ENCODE results near the gene TBC1D8B. TPM values are rescaled to one million over a fixed set of nuclear protein-coding genes. Genes with fewer than 3 reads are reported as not detected.
A peak's percentile ranks its signal among the peaks of the same experiment; 100 is the strongest.

TBC1D8B gene
- total and polyA plus RNA-seq, 2 of the 4 experiments (the other 2 are of a cell fraction): 8.3 to 10.4 TPM

- Histone ChIP-seq H4K20me1 (ENCODE audit: insufficient read depth, low read length) (no peaks in the 10 kb centered on the region), H3K27ac (ENCODE audit: insufficient read depth, low read length) (no peak overlapping the region), H3K4me1 (ENCODE audit: control insufficient read depth, insufficient read depth, low read length) (0 out of 2 replicates have a peak, but pooled peaks cover 3% of the 10 kb centered on the region), H3K56ac (ENCODE audit: extremely low read depth, insufficient read depth, low read length) (no peak overlapping the region), H4K91ac (ENCODE audit: insufficient read depth, low read depth, low read length) (no peak overlapping the region), H2AFZ (replicated peaks; ENCODE audit: low read length, poor library complexity) (peak overlapping the region; percentile 83), H2AK9ac (replicated peaks; ENCODE audit: low read depth, low read length, poor library complexity) (no peak overlapping the region), H4K8ac (ENCODE audit: low read depth in 2 of 2, low read length in 2 of 2) (peak overlapping the region in 1 of 2 experiments; percentile 7; a peak in 1 of 4 replicates), H3K27me3 (ENCODE audit: control insufficient read depth, insufficient read depth, low read length) (peaks cover 17% of the 10 kb centered on the region), H2BK5ac (ENCODE audit: low read depth, low read length, poor library complexity, severe bottlenecking) (no peak overlapping the region), H2AK5ac (ENCODE audit: low read depth, low read length) (0 out of 2 replicates have a peak overlapping the region, but pooled peaks have one; percentile 21), H3K4me2 (ENCODE audit: low read depth, low read length) (no peak overlapping the region), H3K14ac (replicated peaks; ENCODE audit: low read depth, low read length) (no peak overlapping the region), H3K79me1 (ENCODE audit: low read depth in 1 of 2, low read length in 2 of 2) (no peaks in the 10 kb centered on the region), H3K36me3 (ENCODE audit: control insufficient read depth, insufficient read depth, low read length) (no peaks in the 10 kb centered on the region), H3K9ac (ENCODE audit: low read depth, low read length) (no peak overlapping the region), H3K18ac (ENCODE audit: low read depth, low read length) (no peak overlapping the region), H2BK15ac (ENCODE audit: low read depth, low read length) (no peak overlapping the region), H3K9me1 (ENCODE audit: insufficient read depth, low read length) (peaks cover 11% of the 10 kb centered on the region; the same call in 1 of the 2 replicates), H3K9me3 (ENCODE audit: control insufficient read depth, insufficient read depth, low read length) (no peaks in the 10 kb centered on the region), H2BK120ac (ENCODE audit: low read depth, low read length) (peak overlapping the region; percentile 28; the same call in 1 of the 2 replicates), H3K4ac (ENCODE audit: low read depth, low read length) (no peak overlapping the region), H3K4me3 (ENCODE audit: insufficient read depth, low read depth, low read length) (no peak overlapping the region), H4K5ac (ENCODE audit: low read depth, low read length) (no peak overlapping the region), H2BK20ac (ENCODE audit: low read depth, low read length) (peak overlapping the region; percentile 29; the same call in 1 of the 2 replicates), H3K23ac (ENCODE audit: low read depth, low read length) (no peak overlapping the region)
- POLR2A ChIA-PET (ENCODE audit: unreplicated experiment): no interaction called here
- in situ Hi-C loops (cut with MboI; ENCODE audit: low sequenced_read_pairs) (no loop called here), dilution Hi-C loops (cut with HindIII; ENCODE audit: low sequenced_read_pairs, unreplicated experiment) (no loop called here), intact Hi-C loops (cut with micrococcal nuclease) (loop anchor here (1.0 to 10.0 kb wide), 9 partner anchors 38 to 1000 kb away; partner anchors contain the start of genes NCBP2L, PRPS1, RBM41 and TSC22D3)
- no TSS peak for BruUV-seq (replicated peaks)
- DNase-seq (peak; percentile 73), ATAC-seq (ENCODE audit: low read depth) (peak; percentile 86)
- TF ChIP-seq, protein P1, sequence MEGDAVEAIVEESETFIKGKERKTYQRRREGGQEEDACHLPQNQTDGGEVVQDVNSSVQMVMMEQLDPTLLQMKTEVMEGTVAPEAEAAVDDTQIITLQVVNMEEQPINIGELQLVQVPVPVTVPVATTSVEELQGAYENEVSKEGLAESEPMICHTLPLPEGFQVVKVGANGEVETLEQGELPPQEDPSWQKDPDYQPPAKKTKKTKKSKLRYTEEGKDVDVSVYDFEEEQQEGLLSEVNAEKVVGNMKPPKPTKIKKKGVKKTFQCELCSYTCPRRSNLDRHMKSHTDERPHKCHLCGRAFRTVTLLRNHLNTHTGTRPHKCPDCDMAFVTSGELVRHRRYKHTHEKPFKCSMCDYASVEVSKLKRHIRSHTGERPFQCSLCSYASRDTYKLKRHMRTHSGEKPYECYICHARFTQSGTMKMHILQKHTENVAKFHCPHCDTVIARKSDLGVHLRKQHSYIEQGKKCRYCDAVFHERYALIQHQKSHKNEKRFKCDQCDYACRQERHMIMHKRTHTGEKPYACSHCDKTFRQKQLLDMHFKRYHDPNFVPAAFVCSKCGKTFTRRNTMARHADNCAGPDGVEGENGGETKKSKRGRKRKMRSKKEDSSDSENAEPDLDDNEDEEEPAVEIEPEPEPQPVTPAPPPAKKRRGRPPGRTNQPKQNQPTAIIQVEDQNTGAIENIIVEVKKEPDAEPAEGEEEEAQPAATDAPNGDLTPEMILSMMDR (conservative IDR thresholded peaks at IDR 0.05; ENCODE audit: low read depth, low read length): peak; percentile 87
- TF ChIP-seq MXI1 (IDR thresholded peaks at IDR 0.05; ENCODE audit: borderline replicate concordance, low read depth, low read length) (no peak), RAD21 (IDR thresholded peaks at IDR 0.05; ENCODE audit: low read length) (peak; percentile 89), SMC3 (IDR thresholded peaks at IDR 0.05; ENCODE audit: low read depth, low read length) (peak; percentile 74), RCOR1 (IDR thresholded peaks at IDR 0.05; ENCODE audit: insufficient replicate concordance, low read length) (no peak)
- CTCF ChIA-PET: interaction anchor here (0.6 to 1.5 kb wide), 7 partner anchors 10 to 1025 kb away, joined by 3 to 7 read pairs (median 3); no protein-coding TSS in a partner anchor
- no CpG with 5 or more reads among the region's 6 CpGs for WGBS, 2 experiments (ENCODE audit: extremely low coverage in 2 of 2, insufficient read length in 1 of 2)
Observed at GRCh38 chrX:106894392-106894909, 92.0 kb downstream of the TBC1D8B start.
